Measurements from ENCODE around the gene CLOCK.

GRCh38 chr4:55475394-55476243, 71.1 kb downstream of the CLOCK start:
- no peak for TF ChIP-seq CTCF (conservative IDR thresholded peaks at IDR 0.05; ENCODE audit: low read length)
- no peak for TF ChIP-seq EZH2phosphoT487 (IDR thresholded peaks at IDR 0.05; ENCODE audit: borderline replicate concordance)

Data from Loucy (cell line).